ENCODE results near the gene C6orf136.

- no peak for TF ChIP-seq CTCF (IDR thresholded peaks at IDR 0.05 in 4 of 5, conservative IDR thresholded peaks at IDR 0.05 in 1 of 5)
- TF ChIP-seq POLR2A (IDR thresholded peaks at IDR 0.05): no peak
These were observed at the start of gene C6orf136 for GRCh38 chr6:30646450-30647241.

All from gastrocnemius medialis (tissue), 4 donors.